Measurements from ENCODE around the gene KLRD1. TPM values are rescaled to one million over a fixed set of nuclear protein-coding genes. Genes with fewer than 3 reads are reported as not detected.

The KLRD1 gene
- total RNA-seq, 2 donors from 2014 or later = 0.32 to 0.40 TPM

DNA sequence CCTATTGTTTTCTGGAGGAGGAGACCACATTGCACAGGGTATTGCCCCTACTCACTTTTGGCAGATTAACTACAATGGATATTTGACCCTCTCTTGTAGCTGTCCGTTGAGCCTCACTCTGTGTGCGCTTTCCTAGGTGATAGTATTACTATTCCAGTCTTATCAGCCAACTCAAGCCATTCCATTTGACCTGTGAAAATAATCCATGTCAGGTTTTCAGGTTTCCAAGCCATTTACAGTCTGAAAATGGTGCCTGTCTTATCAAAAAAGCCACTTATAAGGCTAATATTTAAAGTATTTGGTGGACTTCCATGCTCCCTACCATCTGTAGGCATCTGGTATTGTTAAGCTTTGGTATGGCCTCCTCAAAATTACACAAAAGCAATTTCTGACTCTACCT is 29.6 kb upstream of the KLRD1 start:
- WGBS = 84% methylated on average over 2 of the region's 2 CpGs
- TF ChIP-seq POLR2A (IDR thresholded peaks at IDR 0.05) = no peak
- H3K27ac ChIP-seq = no peak overlapping the region
- no peak for DNase-seq (ENCODE audit: low spot score)
- H3K4me3 ChIP-seq = no peak overlapping the region
- H3K36me3 ChIP-seq = no peaks in the 10 kb centered on the region
- intact Hi-C loops (cut with DNase I) = no loop called here
- H3K9me3 ChIP-seq = no peaks in the 10 kb centered on the region
- no peaks in the 10 kb centered on the region for H3K4me1 ChIP-seq (replicated peaks)
- no peaks in the 10 kb centered on the region for H3K27me3 ChIP-seq (replicated peaks; ENCODE audit: insufficient read depth)

DNA sequence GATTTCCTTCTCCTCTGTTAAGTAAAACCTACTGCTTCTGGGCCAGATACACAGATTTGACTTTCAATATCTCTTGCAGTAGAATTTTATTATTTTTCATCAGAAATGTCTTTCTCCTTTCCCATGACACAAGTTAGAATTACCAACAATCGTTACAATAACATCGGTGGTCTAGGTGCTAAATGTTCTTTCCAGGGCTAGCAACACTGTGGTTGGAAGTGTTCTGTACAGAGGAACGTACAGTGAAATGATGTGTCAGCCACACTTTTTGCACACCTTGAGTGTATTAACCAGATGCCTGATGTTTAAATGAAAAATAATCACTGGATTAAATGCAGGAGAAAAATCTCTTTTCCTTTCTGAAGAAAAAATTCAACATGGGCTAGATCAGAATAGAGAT is 27.7 kb upstream of the KLRD1 start:
- no peak for TF ChIP-seq POLR2A (IDR thresholded peaks at IDR 0.05)
- WGBS = 87% methylated on average over 3 of the region's 3 CpGs
- no peaks in the 10 kb centered on the region for H3K36me3 ChIP-seq

DNA sequence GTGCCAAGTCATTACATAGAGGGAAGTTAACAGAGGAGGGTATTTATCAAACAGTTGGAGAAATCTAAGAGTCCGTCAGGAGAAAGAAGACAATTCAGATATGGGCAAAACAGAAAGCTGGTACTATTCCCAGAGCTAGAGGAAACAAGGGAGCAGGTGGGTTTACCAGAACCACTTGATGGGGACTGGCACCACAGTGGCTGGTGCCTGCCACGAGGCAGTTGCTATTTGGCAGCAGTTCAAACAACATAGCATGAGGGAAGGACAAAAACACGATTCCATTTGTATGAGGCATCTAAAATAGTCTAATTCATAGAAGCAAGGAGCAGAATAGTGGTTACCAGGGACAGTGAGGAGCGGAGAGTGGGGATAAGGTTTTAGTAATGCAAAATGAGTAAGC is 24.6 kb upstream of the KLRD1 start:
- no peak overlapping the region for H3K4me3 ChIP-seq
- no peaks in the 10 kb centered on the region for H3K9me3 ChIP-seq
- TF ChIP-seq POLR2AphosphoS5 (IDR thresholded peaks at IDR 0.05) (no peak), POLR2A (IDR thresholded peaks at IDR 0.05) (no peak)
- TF ChIP-seq, protein P1, sequence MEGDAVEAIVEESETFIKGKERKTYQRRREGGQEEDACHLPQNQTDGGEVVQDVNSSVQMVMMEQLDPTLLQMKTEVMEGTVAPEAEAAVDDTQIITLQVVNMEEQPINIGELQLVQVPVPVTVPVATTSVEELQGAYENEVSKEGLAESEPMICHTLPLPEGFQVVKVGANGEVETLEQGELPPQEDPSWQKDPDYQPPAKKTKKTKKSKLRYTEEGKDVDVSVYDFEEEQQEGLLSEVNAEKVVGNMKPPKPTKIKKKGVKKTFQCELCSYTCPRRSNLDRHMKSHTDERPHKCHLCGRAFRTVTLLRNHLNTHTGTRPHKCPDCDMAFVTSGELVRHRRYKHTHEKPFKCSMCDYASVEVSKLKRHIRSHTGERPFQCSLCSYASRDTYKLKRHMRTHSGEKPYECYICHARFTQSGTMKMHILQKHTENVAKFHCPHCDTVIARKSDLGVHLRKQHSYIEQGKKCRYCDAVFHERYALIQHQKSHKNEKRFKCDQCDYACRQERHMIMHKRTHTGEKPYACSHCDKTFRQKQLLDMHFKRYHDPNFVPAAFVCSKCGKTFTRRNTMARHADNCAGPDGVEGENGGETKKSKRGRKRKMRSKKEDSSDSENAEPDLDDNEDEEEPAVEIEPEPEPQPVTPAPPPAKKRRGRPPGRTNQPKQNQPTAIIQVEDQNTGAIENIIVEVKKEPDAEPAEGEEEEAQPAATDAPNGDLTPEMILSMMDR (IDR thresholded peaks at IDR 0.05) = no peak
- no peak overlapping the region for H3K27ac ChIP-seq
- 39% methylated on average over 4 of the region's 4 CpGs for WGBS
- no peak for DNase-seq (ENCODE audit: low spot score)
- H3K4me1 ChIP-seq (replicated peaks) = no peaks in the 10 kb centered on the region
- intact Hi-C loops (cut with DNase I) = no loop called here
- no peaks in the 10 kb centered on the region for H3K36me3 ChIP-seq
- no peaks in the 10 kb centered on the region for H3K27me3 ChIP-seq (replicated peaks; ENCODE audit: insufficient read depth)

More for the DNA sequence above, 27.7 kb upstream of the KLRD1 start:
- no peaks in the 10 kb centered on the region for H3K27me3 ChIP-seq (replicated peaks; ENCODE audit: insufficient read depth)
- intact Hi-C loops (cut with DNase I) = no loop called here
- H3K27ac ChIP-seq = no peak overlapping the region
- H3K4me3 ChIP-seq = no peak overlapping the region
- no peaks in the 10 kb centered on the region for H3K4me1 ChIP-seq (replicated peaks)
- H3K9me3 ChIP-seq = no peaks in the 10 kb centered on the region
- DNase-seq (ENCODE audit: low spot score) = no peak

DNA sequence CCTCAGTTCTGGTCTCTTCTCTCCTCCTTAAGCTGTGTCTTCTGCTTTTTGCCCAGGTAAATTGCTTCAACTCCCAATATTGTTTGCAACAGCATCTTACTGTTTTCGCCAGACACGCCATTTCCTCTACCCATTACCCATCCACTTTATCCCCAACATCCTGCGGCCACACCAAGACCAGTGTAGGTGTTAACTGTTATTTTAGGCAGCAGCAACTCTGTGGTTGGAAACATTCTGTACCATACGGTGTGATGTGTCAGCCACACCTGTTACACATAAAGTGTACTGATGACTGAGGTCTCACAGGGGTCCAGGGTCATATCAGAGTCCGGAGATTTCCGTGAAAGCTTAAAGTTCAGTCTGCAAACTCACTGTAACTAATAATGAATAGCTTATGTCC is 21.8 kb upstream of the KLRD1 start:
- Histone ChIP-seq H3K4me3 (no peak overlapping the region), H3K9me3 (no peaks in the 10 kb centered on the region), H3K27me3 (replicated peaks; ENCODE audit: insufficient read depth) (no peaks in the 10 kb centered on the region), H3K4me1 (replicated peaks) (no peaks in the 10 kb centered on the region), H3K27ac (no peak overlapping the region), H3K36me3 (no peaks in the 10 kb centered on the region)
- TF ChIP-seq POLR2AphosphoS5 (IDR thresholded peaks at IDR 0.05) (no peak), POLR2A (IDR thresholded peaks at IDR 0.05) (no peak)
- TF ChIP-seq, protein P1 (IDR thresholded peaks at IDR 0.05) = no peak
- no peak for DNase-seq (ENCODE audit: low spot score)
- 71% methylated on average over 6 of the region's 6 CpGs for WGBS
- intact Hi-C loops (cut with DNase I) = no loop called here

DNA sequence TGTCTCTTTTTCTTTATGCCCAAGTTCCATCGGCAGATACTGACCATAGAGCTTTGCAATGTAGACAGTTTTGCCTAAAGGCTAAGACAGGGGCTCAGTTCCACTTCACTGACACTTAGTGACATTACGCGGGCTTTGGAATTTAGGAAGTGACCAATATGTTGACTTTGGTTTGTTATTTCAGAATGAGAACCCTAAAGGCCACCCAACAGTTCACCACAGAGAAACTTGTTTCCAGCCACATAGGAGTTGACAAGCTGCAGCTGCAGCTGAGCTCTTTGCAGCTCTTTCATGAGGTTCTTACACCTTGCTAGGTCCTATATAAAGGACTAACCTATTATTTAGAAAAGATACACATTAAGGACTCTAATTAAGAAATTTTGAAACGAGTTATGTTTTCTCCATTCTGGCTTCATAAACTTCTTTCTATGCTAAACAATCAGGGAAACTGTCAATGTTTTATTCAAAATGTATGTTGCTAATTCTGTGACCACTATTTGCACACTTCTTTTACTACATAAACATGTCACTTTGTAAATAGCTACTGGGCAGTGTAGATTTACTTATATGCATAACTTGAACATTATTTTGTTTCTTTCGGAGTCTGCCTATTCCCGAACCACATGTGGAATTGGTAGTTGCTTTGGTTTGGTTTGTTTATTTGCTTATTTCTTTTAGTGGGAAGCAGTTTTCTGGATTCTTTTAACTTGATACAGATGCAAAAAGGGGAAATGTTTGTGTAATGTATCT is 18.5 kb upstream of the KLRD1 start:
- no peaks in the 10 kb centered on the region for H3K36me3 ChIP-seq
- no peak for TF ChIP-seq POLR2AphosphoS5 (IDR thresholded peaks at IDR 0.05)
- no peak for TF ChIP-seq POLR2A (IDR thresholded peaks at IDR 0.05)
- TF ChIP-seq, protein P1 (IDR thresholded peaks at IDR 0.05) = no peak
- H3K4me3 ChIP-seq = no peak overlapping the region
- H3K27me3 ChIP-seq (replicated peaks; ENCODE audit: insufficient read depth) = no peaks in the 10 kb centered on the region
- no peak overlapping the region for H3K27ac ChIP-seq
- no peaks in the 10 kb centered on the region for H3K4me1 ChIP-seq (replicated peaks)
- no peak for DNase-seq (ENCODE audit: low spot score)
- H3K9me3 ChIP-seq = no peaks in the 10 kb centered on the region
- 80% methylated on average over 6 of the region's 6 CpGs for WGBS
- intact Hi-C loops (cut with DNase I) = no loop called here

DNA sequence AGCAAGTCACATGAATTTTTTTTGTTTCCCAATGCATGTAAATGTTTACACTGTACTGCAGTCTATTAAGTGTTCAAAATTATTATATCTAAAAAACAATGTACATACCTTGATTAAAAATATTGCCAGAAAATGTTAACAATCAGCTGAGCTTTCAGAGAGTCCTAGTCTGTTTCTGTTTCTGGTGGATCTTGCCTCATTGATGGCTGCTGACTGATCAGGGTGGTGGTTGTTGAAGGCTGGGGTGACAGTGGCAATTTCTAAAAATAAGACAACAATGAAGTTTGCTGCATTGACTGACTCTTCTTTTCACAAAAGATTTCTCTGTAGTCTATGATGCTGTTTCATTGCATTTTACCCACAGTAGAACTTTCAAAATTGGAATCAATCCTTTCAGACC is 16.6 kb upstream of the KLRD1 start:
- intact Hi-C loops (cut with DNase I) = no loop called here
- TF ChIP-seq POLR2A (IDR thresholded peaks at IDR 0.05) = no peak
- no peak for TF ChIP-seq POLR2AphosphoS5 (IDR thresholded peaks at IDR 0.05)
- TF ChIP-seq, protein P1 (IDR thresholded peaks at IDR 0.05) = no peak
- H3K27ac ChIP-seq = no peak overlapping the region

More for the DNA sequence above, 16.6 kb upstream of the KLRD1 start:
- DNase-seq (ENCODE audit: low spot score) = no peak
- H3K36me3 ChIP-seq = no peaks in the 10 kb centered on the region
- H3K9me3 ChIP-seq = no peaks in the 10 kb centered on the region
- no peaks in the 10 kb centered on the region for H3K27me3 ChIP-seq (replicated peaks; ENCODE audit: insufficient read depth)
- H3K4me3 ChIP-seq = no peak overlapping the region
- no peaks in the 10 kb centered on the region for H3K4me1 ChIP-seq (replicated peaks)

All from prostate gland (tissue), 2 donors.